DMS79 (cell line): ENCODE measurements around the gene CES4A.
"Not testable (repeated sequence)": the region's sequence is repeated elsewhere in the genome, so short reads cannot be mapped to it uniquely, and the experiment has no call there.

Source experiments
- DNase-seq: peaks from one replicate; lab custom pipeline; 2025; lab: John Stamatoyannopoulos, UW

The CES4A gene

DNA sequence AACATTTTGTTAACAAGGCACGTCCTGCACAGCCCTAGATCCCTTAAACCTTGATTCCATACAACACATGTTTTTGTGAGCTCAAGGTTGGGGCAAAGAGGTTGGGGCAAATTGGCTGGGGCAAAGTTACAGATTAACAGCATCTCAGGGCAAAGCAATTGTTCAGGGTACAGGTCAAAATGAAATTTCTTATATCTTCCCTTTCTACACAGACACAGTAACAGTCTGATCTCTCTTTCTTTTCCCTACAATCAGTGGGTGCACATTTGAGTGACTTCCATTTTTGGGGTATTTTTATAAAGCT, 32.3 kb upstream of the CES4A start:
- not testable (repeated sequence) for DNase-seq

DNA sequence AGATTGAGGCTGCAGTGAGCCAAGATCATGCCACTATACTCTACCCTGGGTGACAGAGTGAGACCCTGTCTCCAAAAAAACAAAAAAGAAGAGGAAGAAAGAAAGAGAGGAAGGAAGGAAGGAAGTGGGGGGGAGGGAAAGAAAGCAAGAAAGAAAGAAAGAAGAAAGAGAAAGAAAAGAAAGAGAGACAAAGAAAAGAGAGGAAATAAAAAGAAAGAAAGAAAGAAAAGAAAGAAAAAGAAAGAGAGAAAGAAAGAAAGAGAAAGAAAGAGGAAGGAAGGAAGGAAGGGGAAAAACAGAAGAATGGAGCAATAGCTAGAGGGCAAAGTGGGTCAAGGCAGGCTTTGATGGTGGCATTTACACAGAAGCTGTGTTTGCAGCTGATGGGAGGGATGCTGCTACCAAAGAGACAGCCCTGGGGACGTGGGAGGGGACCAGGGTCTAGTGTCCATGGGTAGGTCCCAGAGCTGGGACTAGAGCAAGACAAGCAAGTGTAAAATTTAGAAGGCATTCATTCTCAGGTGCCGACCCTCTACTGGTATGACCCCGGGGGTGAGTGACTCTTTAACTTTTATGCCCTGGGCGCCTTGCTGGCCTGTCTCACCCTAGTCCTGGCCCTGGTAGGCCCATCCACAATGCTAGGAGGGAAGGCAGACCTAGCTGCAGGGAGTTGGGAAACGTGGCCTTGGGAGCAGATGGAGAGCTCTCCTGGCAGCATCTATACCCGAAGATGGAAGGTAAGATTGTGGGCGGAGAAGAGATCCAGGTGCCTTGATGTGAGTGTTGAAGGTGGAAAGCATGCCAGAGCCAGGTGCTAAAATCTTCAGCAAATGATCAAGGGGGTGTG, 29.3 kb upstream of the CES4A start:
- DNase-seq, result no peak

DNA sequence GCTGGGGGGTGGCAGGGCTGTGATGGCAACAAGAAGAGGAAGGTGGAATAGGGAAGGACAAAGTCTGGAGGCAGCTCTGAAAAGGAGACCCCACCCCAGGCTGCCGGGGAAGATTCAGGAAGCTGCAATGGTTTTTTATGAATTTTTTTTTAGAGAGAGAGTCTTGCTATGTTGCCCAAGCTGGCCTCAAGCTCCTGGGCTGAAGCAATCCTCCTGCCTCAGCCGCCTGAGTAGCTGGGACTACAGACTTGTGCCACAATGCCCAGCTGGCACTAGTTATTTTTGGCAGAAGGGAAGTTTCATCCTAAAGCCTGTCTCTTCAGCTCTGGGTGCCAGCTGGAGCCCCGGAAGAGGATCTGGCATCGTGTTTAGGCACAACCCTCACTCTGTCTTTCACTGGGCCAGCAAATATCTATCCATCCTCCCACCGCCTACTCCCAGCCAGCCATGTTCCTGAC, 28.7 kb upstream of the CES4A start:
- no peak for DNase-seq

- no peak for DNase-seq
Observed at GRCh38 chr16:66960270-66960669, 28.1 kb upstream of the CES4A start.

DNA sequence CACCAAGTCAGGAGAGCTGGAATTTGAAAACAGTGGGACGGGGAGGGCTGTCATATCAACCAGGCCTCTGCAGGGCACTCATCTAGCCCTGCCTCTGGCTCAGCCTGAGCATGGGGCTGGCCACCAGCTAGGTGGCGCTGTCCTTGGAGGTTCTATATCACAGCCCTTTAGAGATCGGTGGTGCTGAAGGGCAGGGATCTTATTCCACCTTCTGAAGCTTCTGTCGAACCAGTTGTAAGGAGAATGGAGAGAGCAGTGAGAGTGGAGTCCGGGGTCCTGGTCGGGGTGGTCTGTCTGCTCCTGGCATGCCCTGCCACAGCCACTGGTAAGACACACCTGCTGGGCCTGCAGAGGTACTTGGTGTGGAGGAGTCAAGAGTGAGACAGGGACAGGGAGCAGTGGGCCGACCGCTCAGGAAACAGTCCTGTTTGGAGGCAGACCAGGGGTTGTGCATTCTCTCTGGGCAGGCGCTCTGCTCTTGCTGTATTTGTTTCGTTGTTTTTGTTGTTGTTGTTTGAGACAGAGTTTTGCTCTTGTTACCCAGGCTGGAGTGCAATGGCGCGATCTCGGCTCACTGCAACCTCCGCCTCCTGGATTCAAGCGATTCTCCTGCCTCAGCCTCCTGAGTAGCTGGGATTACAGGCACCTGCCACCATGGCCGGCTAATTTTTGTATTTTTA, 27.2 kb upstream of the CES4A start, which contains the start of gene CES3:
TSS of gene CES3 (plus strand) at position 202 of the 680 bp plus-strand sequence. CDS start at position 244, 42 bp downstream.
- DNase-seq, result no peak

GRCh38 chr16:66961914-66962313, 26.5 kb upstream of the CES4A start:
- DNase-seq, result no peak

GRCh38 chr16:66964049-66964448, 24.3 kb upstream of the CES4A start:
- DNase-seq, result no peak

DNA sequence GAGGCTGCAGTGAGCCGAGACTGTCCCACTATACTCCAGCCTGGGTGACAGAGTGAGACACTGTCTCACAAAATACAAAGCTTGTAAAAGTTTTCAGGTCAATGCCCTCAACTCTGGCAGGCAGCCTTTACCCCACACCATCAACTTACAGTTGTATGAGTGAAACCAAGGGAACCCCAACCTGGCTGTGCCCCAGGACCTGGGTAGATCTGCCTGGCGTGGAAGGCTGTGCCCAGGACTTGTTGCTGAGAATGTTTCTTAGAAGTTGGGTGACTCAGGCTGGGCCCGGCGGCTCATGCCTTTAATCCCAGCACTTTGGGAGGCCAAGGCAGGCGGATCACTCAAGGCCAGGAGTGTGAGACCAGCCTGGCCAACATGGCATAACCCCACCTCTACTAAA, 19.5 kb upstream of the CES4A start:
- no peak for DNase-seq

- no peak for DNase-seq
Observed at GRCh38 chr16:66970775-66971720, 17.3 kb upstream of the CES4A start.

- no peak for DNase-seq
Observed at GRCh38 chr16:66972983-66973382, 15.4 kb upstream of the CES4A start.

GRCh38 chr16:66973716-66974115, 14.7 kb upstream of the CES4A start:
- DNase-seq, result no peak

- not testable (repeated sequence) for DNase-seq
Observed at GRCh38 chr16:66974156-66974931, 14.0 kb upstream of the CES4A start.

- DNase-seq, result not testable (repeated sequence)
Observed at GRCh38 chr16:66974932-66975246, 13.5 kb upstream of the CES4A start.

DNA sequence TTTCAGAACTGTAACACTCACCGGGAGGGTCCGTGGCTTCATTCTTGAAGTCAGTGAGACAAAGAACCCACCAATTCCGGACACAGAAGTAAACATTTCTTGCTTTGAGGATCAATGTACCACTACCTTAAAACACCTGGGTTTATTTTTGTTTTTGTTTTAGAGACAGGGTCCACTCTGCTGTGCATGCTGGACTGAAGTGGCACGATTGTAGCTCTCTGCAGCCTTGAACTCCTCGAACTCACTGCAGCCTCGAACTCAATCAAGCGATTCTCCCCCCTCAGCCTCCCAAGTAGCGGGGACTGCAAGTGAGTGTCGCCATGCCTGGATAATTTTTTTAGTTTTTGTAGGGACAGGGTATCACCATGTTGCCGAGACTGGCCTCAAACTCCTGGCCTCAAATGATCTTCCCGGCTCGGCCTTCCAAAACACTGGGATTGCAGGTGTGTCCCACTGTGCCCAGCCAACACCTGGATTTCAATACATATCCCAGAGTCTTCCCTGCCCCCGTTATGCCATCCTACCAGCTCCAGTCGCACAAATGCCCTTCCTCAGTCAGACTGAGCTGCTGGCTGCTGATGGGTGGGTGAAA, 13.0 kb upstream of the CES4A start:
- DNase-seq, result no peak

GRCh38 chr16:66976746-66977145, 11.6 kb upstream of the CES4A start:
- no peak for DNase-seq

DNA sequence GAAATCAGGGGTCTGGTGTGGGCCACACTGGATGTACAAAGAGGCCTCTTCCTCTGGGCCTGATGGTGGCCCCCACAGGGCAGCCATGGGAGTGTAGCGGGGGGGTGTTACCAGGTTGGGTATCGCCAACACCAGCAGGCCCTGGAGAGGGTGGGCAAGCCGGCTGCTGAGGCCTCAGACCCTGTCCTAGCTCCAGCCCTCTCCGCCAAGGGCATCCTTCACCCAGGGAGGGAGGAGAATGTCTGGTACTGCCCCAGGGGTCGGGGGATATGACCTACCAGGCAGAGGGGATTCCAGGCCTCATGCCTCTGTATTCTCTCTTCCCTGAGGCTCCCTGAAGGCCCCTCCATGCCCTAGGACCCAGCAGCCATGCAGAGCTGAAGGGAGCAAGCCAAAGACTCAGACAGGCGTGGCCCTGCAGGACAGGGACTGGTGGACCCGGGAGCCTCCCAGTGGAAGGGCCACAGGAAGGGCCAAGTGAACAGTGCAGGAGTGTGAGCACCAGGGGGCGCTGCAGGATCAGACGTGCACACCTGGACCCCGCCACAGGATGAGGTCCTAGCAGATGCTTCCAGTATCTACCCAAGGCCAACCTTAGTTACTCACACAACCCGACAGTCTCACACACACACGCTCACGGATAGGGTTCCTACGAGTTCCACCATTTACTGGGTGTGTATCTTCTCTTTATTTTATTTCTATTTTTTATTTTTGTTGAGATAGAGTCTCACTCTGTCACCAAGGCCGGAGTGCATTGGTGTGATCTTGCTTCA, 10.9 kb upstream of the CES4A start:
- no peak for DNase-seq

DNA sequence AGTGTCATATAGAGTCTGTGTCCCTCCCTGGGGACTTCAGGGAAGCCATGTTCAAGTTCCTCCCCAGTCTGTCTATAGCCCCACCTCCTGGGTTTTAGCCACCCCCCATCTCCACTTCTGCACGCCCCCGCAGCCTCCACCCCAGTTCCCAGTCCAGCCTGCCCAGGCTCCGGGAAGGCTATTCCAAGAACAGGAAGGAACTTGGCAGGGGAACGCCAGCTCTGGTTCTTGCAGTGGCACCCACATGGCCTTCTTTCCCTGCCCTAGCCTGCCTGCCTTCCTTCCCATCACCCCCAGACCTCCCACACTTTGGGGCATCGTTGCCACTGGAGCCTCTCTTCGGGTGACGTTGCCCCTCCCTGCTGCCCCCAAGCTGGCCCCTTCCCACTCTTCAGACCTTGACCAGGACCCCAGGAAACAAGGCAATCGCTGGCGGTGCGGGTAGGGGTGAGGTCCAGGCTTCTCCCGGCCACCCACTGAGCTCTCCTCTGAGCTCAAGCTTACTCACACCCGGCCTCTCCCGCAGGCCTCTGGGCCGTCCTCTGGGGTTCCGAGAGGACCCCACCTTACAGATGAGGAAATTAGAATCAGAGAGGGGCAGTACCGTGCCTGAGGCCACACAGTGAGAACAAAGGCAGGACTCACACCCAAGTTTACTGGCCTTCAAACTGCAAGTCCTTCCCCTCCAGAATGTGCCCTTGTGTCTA, 9.2 kb upstream of the CES4A start:
- no peak for DNase-seq

DNA sequence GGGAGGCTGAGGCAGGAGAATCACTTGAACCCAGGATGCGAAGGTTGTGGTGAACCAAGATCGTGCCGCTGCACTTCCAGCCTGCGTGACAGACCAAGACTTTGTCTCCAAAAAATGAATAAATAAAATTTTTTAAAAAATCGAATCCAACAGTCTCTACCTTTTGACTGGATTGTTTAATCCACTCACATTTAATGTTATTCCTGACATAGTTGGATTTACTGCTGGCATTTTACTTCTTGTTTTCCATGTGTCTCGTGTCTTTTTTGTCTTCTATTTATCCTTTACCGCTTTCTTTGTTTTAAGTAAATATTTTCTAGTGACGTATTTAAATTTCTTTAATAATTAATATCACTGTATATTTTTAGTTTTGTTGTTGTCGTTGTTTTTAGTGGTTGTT, 5.4 kb upstream of the CES4A start:
- no peak for DNase-seq

DNA sequence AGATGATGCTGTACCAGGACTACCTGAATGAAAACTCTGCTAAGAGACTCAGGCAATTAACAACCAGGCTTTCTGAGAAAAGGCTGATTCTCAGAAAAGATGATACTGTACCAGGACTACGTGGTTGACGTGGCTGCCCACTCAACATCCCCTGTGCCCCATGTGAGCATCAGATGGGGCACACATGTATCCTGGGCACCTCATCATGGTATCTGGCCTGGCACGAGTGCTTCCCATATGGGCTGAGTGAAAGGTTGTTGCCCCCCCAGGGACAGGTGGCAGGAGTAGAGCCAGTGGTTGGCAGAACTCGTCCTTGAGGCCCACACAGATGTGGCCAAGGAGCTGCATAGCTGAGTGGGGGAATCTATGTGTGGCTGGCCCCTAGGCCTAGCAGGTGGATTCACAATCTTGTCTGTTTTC, 3.5 kb upstream of the CES4A start:
- DNase-seq, result no peak

GRCh38 chr16:66986559-66986958, 1.8 kb upstream of the CES4A start:
- no peak for DNase-seq
